ENCODE data around the gene ZSWIM5.
"Not testable (repeated sequence)": the region's sequence is repeated elsewhere in the genome, so short reads cannot be mapped to it uniquely, and the experiment has no call there.

Gene ZSWIM5

DNA sequence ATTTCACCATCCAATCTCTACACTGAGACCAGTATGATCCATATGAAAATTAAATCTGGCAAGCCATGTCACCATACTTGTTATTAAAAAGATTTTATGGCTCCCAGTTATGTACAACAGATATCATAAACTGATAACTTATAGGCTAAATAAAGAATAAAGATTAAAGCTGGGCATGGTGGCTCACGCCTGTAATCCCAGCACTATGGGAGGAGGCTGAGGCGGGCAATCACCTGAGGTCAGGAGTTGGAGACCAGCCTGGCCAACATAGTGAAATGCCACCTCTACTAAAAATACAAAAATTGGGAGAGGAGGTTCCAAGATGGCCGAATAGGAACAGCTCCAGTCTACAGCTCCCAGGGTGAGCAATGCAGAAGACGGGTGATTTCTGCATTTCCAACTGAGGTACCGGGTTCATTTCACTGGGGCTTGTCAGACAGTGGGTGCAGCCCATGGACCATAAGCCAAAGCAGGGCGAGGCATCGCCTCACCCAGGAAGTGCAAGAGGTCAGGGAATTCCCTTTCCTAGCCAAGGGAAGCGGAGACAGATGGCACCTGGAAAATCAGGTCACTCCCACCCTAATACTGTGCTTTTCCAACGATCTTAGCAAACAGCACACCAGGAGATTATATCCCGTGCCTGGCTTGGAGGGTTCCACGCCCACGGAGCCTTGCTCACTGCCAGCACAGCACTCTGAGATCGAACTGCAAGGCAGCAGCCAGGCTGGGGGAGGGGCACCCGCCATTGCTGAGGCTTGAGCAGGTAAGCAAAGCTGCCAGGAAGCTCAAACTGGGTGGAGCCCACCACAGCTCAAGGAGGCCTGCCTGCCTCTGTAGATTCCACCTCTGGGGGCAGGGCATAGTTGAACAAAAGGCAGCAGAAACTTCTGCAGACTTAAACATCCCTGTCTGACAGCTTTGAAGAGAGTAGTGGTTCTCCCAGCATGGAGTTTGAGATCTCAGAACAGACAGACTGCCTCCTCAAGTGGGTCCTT lies 44.1 kb downstream of the ZSWIM5 start:
- intact Hi-C loops (cut with DNase I); DNase-seq: not testable (repeated sequence)

DNA sequence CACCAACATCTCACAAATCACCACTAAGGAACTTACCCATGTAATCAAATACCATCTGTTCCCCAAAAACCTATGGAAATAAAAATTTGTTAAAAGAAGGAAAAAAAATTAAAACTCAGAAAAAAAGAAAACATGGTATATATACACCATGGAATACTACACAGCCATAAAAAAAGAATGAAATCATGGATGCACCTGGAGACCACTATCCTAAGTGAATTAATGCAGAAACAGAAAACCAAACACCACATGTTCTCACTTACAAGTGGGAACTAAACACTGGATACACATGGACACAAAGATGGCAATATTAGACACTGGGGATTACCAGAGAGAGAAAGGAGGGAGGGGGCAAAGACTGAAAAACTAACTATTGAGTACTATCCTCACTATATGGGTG lies 50.4 kb downstream of the ZSWIM5 start:
- no peak for DNase-seq
- intact Hi-C loops (cut with DNase I): no loop called here

DNA sequence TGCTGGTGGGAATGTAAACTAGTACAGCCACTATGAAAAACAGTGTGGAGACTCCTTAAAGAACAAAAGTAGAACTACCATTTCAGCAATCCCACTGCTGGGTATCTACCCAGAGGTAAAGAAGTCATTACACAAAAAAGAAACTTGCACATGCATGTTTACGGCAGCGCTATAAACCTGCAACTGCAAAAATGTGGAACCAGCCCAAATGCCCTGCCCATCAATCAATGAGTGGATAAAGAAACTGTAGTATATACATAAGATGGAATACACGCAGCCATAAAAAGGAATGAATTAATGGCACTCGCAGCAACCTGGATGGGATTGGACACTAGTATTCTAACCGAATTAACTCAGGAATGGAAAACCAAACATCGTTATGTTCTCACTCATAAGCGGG lies 51.0 kb downstream of the ZSWIM5 start:
- no peak for DNase-seq
- intact Hi-C loops (cut with DNase I): no loop called here

DNA sequence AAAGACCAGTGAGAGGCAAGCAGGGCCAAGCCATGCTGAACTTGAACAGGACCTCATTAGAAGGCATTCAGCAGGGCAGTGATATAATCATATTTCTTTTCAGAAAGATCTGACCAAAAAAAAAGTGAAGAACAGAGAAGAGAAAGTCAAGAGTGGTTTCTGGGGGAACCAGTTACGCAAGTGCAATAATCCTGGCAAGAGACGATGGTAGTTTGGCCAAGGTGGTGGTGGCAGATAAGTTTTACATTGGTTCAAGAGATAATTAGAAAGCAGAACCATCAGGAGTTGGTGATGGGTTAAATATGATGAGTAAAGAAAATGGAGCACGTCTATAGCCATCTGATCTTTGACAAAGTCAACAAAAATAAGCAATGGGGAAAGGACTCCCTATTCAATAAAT lies 54.3 kb downstream of the ZSWIM5 start:
- intact Hi-C loops (cut with DNase I): no loop called here
- DNase-seq: no peak

DNA sequence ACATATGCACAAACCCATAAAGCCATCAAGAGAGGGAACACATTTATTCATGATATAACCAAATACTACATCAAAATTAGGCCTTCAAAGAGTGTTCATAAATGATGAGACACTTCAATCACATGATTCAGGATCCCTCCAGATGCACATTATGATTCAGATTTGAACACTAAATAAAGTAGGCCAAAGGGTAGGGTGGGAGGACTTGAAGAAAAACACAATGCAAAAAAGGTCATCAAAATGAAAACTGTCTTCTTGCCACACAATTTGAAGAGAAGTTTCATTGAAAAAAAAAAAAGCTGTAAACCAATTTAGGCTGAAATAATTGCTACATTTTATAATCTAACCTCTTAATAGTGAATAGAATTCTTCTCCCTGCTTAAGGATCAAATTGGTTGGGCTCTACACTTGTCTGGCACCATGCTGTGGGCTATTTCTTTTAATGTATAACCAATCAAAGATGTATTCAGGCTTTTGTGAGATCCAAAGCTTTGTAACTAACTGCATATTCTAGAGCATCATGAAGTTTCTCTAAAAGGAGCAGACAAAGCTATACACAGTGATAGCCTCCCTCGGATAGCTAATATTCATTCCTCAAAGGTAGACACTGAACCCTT lies 58.1 kb downstream of the ZSWIM5 start:
- intact Hi-C loops (cut with DNase I): no loop called here
- DNase-seq: no peak

DNA sequence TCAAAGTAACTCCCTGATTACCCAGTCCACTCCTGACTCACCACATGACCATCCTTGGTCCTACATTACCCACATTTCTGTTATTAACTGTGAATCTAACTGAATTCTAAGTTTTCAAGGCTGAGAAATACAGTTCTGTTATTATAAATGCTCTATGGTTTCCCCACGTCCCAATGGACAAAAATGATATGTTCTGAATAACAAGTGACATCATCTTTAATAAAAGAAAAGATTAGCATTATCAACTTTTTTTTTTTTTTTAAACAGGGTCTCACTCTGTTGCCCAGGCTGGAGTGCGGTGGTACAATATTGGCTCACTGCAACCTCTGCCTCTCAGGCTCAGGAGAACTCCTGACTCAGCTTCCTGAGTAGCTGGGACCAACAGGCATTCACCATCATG lies 59.6 kb downstream of the ZSWIM5 start:
- DNase-seq: no peak
- intact Hi-C loops (cut with DNase I): no loop called here

DNA sequence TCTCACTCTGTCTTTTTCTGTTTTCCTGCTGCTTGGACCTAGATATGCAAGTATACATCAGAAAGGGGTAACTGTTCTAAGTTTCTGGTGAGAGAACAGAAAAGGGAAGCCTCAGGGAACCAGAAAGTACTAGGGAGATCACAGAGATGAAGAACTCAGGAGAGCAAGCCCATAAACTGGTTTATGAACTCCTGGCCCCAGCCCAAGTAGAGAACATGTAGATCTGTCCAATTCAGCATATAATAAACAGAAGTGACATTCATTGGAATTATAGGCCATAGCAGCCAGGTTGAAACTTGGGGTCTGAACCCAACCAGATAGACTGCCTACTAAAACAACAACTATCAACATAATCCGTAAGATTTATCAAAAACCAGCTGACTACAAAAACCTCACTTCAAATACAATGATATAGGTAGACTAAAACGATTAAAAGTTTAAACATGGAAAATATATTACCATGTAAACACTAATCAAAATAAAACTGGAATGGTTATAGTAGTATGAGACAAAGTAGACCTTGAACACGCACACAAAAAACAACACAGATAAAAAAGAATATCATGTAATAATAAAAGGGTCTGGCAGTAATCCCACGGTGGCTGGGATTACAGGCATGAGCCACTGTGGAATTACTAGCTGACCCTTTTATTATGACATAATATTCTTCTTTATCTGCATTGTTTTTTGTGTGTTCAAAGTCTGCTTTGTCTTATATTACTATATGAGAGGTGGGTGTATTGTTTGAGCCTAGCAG lies 65.0 kb downstream of the ZSWIM5 start:
- intact Hi-C loops (cut with DNase I): no loop called here
- DNase-seq: no peak

DNA sequence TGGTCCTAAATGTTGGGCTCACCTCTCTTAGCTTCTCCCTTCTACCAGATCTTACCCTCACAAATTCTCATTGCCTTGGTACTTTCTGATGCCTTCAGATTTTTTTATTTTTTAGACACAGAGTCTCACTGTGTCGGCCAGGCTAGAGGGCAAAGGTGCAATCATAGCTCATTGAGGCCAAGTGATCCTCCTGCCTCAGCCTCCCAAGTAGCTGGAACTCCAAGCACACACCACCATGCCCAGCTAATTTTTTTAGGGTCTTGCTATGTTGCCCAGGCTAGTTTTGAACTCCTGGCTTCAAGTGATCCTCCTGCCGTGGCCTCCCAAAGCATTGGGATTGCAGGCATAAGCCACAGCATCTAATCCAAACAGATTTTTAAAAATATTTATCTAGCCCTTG lies 69.4 kb downstream of the ZSWIM5 start:
- intact Hi-C loops (cut with DNase I): no loop called here
- DNase-seq: no peak

DNA sequence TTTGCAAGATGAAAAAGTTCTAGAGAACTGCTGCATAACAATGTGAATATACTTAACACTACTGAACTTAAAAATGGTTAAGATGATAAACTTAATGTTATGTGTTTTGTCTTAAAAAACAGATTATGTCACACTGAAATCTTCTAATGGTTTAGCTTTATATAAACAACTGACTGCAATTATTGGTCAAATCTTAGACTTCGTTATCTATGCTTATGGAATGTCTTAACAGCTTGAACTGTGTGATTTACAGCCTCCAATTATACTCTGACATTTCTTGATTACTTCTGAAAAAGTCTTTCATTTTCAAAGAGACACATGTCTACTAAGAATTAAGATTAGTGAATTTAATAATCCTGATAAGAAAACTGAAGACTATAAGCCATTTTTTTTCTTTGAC lies 71.1 kb downstream of the ZSWIM5 start:
- intact Hi-C loops (cut with DNase I): no loop called here
- DNase-seq: no peak

DNA sequence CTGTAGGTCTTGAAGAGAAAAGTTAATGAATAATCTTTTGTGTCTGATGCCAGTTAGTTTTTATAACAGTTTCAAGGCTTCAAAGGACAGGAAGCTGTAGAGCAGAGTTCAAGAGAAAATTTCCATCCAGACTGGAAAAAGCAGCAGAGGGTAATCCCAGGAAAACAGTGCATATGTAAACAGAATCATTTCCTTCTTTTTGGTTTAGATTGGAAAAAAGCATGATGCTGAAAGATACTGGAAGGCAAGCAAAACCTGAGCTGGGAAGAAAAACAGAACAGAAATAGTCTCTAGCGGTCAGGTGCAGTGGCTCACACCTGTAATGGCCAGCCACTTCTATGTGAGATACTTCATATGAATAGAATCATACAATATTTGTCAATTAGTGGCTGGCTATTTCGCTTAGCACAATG lies 71.9 kb downstream of the ZSWIM5 start:
- intact Hi-C loops (cut with DNase I): no loop called here
- DNase-seq: no peak

DNA sequence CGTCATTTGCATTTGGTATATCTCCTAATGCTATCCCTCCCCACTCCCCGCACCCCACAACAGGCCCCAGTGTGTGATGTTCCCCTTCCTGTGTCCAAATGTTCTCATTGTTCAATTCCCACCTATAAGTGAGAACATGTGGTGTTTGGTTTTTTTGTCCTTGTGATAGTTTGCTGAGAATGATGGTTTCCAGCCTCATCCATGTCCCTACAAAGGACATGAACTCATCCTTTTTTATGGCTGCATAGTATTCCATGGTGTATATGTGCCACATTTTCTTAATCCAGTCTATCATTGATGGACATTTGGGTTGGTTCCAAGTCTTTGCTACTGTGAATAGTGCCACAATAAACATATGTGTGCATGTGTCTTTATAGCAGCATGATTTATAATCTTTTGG lies 73.7 kb downstream of the ZSWIM5 start:
- DNase-seq; intact Hi-C loops (cut with DNase I): not testable (repeated sequence)

DNA sequence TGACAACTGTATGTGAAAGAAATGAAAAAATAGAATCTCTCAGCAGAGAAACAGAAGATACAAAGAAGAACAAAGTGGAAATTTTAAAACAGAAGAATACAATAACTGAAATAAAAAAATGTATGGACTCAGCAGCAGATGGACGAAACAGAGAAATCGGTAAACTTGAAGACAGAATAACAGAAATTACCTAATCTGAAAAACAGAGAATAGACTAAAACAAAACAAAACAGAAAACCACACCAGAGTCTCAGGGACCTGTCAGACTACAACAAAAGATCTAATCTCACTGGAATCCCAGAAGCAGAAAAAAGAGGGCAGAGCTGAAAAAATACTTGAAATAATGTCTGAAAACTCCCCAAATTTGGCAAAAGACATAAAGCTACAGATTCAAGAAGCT lies 83.0 kb downstream of the ZSWIM5 start:
- no peak for DNase-seq
- intact Hi-C loops (cut with DNase I): no loop called here

DNA sequence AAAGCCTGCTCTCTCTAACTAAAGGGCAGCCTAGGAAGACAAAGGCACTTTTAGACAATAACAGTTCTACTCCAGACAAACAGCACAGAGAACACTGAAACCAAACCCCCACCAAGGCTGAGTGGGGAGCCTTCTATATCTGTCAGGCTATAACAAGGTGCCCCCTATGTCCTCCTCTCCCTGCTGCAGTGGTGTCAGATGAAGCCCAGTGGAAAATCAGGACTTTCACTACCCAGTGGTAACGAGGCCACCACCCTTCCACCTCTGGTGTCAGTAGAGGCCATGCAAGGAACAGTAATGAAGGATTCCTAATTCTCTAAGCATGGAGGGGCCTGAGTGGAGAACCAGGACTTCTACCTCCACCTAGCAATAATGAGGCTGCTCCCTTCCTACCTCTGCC lies 83.7 kb downstream of the ZSWIM5 start:
- intact Hi-C loops (cut with DNase I): no loop called here
- no peak for DNase-seq

DNA sequence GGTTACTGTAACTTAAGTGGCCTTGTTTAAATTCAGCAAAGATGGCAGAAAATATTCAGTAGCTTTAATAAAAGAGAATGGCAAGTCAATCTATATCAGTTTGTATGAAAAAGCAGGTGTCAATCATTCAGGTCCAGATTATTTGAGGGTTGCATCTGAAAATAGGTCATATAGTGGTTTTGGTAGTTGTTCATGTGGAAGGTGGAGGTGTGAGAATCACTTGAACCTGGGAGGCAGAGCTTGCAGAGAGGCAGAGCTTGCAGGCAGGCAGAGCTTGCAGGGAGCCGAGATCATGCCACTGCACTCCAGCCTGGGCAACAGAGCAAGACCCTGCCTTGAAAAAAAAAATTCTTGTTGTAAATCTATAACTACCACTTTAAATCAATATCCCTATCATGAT lies 88.6 kb downstream of the ZSWIM5 start:
- intact Hi-C loops (cut with DNase I): no loop called here
- no peak for DNase-seq

DNA sequence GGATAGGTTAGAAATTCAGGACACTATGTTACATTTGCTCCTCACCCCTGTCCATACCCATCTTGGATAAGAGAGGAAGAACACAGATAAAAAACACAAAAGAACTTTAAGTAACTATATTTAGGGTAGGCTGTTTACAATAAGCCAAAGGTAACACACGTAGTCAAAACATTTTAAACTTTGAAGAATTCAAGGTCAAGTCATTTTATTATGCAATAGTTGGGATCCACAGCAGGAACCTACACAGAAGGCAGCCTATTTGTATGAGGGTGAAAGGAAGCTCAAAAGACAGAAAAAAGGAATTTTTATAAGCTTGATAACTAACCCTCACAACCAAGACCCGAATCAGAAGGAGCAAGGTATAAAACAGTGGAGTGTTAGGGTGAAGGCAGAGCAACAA lies 89.6 kb downstream of the ZSWIM5 start:
- no peak for DNase-seq
- intact Hi-C loops (cut with DNase I): no loop called here

DNA sequence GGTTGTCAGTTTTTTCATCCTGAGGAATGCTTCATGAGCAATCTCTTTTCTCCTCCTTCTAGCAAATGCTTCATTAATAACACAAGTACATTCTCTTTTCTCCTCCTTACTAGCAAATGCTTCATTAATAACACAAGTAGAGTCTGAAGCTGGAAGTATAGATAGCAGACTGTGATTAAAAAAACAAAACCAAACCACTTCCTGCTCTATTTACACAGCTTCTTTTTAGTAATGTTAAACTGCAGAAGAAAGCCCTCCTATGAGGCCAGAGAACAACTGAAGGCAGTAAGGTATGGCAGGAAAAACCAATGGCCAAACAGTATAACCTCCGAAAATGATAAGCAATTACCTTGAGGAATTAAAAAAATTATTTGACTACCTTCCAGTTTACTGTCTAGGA lies 90.1 kb downstream of the ZSWIM5 start:
- no peak for DNase-seq
- intact Hi-C loops (cut with DNase I): no loop called here

DNA sequence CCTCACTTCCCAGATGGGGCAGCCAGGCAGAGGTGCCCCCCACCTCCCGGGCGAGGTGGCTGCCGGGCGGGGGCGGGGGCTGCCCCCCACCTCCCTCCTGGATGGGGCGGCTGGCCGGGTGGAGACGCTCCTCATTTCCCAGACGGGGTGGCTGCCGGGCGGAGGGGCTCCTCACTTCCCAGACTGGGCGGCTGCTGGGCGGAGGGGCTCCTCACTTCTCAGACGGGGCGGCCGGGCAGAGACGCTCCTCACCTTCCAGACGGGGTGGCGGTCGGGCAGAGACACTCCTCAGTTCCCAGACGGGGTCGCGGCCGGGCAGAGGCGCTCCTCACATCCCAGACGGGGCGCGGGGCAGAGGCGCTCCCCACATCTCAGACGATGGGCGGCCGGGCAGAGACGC lies 91.2 kb downstream of the ZSWIM5 start:
- intact Hi-C loops (cut with DNase I); DNase-seq: not testable (repeated sequence)

DNA sequence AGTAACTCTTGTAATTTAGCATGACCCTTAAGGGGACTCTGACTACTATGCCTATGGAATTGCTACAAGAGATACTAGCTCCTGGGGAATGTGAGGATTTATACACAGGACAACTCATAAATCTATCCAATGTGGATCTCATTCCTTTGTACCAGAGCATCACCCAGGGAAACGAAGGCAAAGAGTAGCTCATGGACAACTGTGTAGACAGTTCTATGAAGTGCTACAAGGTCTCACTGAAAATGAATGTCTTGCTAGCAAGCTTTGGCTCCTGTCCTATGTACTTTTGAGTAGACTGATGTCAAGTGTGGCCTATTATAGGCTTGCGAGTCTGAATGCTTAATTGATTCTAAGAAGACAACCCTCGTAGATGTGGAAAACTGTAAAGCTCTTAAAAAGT lies 93.7 kb downstream of the ZSWIM5 start:
- intact Hi-C loops (cut with DNase I): no loop called here
- no peak for DNase-seq

DNA sequence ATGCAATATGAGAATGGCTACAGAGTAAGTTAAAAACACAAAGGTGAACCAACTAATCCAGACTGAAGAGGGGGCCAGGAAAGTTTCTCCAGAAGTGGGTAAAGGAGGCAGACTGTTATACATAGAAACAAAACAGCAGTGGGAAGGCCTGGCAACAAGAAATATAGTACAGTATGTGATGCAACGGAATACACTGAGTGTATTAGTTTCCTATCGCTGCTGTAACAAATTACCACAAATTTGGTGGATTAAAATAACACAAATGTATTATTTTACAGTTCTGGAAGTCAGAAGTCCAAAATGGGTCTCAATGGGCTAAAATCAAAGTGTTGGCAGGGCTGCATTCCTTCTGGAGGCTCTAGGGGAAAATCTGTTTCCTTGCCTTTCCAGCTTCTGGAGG lies 95.2 kb downstream of the ZSWIM5 start:
- DNase-seq: no peak
- intact Hi-C loops (cut with DNase I): no loop called here

DNA sequence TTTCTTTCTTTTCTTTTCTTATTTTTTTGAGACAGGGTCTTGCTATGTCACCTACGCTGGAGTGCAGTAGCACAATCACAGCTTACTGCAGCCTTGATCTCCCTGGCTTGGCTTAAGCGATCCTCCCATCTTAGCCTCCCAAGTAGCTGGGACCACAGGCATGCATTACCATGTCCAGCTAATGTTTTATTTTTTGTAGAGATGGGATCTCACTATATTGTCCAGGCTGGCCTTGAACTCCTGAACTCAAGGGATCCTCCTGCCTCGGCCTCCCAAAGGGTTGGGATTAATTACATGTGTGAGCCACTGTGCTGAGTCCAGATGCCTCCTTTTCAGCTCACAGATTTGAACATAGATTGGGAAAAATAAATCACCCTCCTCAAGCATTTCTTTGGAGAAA lies 98.6 kb downstream of the ZSWIM5 start:
- DNase-seq: no peak
- intact Hi-C loops (cut with DNase I): no loop called here

All from head of caudate nucleus (tissue), 42 donors.